Keratinocyte (primary cell): Measurements from ENCODE around the gene C1QTNF9B. TPM values are rescaled to one million over a fixed set of nuclear protein-coding genes. Genes with fewer than 3 reads are reported as not detected.

Experiments used
- DNase-seq: peaks from one replicate; pipeline ENCODE4 v3.0.0-alpha.2; 2011; ENCODE audit warnings: low read depth, missing footprints, low spot score
- FAIRE-seq: peaks from 2 replicates; lab custom pipeline; 2011; peaks lifted over from hg19 to GRCh38; lab: Jason Lieb, UNC
- H2AFZ ChIP-seq: 2 replicates; pipeline ENCODE4 v1.6.0; 2012; ENCODE audit warnings: low read length, control low read depth, inconsistent platforms; ENCODE audit not compliant: control insufficient read depth
- H3K27ac ChIP-seq: 2 replicates; pipeline ENCODE4 v1.5.1; 2011; ENCODE audit warnings: low read length; ENCODE audit not compliant: control insufficient read depth, insufficient read depth
- H3K27me3 ChIP-seq: 3 replicates; pipeline ENCODE4 v1.6.0; 2011; ENCODE audit warnings: low read length; ENCODE audit not compliant: control insufficient read depth, insufficient read depth; ENCODE audit errors: extremely low read depth
- H3K36me3 ChIP-seq, 2 experiments: 2 replicates in 1 of 2; 3 replicates in 1 of 2; pipeline ENCODE4 v1.5.1; 2011; ENCODE audit warnings: low read length in 2 of 2, mild to moderate bottlenecking in 1 of 2; ENCODE audit not compliant: control insufficient read depth in 2 of 2, insufficient read depth in 2 of 2; ENCODE audit errors: extremely low read depth in 1 of 2
- H3K4me1 ChIP-seq: 3 replicates; pipeline ENCODE4 v1.5.1; 2011; ENCODE audit warnings: low read length; ENCODE audit not compliant: control insufficient read depth, insufficient read depth; ENCODE audit errors: extremely low read depth
- H3K4me2 ChIP-seq: 3 replicates; pipeline ENCODE4 v1.6.0; 2011; ENCODE audit warnings: low read depth, low read length; ENCODE audit not compliant: control insufficient read depth, insufficient read depth; ENCODE audit errors: extremely low read depth
- H3K4me3 ChIP-seq, 3 experiments: fragments of 200-600 bp in 1 of 3; sonication (generic) in 1 of 3; 2 replicates in 2 of 3; 3 replicates in 1 of 3; pipeline ENCODE4 v1.5.1; 2011 to 2016; ENCODE audit warnings: low read length in 3 of 3, mild to moderate bottlenecking in 3 of 3, control low read depth in 2 of 3, inconsistent platforms in 1 of 3, low read depth in 1 of 3, mixed read lengths in 1 of 3, mixed run types in 1 of 3, moderate library complexity in 1 of 3; ENCODE audit not compliant: control insufficient read depth in 2 of 3, insufficient read depth in 2 of 3; ENCODE audit errors: extremely low read depth in 1 of 3
- H3K79me2 ChIP-seq: 2 replicates; pipeline ENCODE4 v1.6.0; 2012; ENCODE audit warnings: low read length; ENCODE audit not compliant: control insufficient read depth, insufficient read depth
- H3K9ac ChIP-seq: 3 replicates; pipeline ENCODE4 v1.6.0; 2011; ENCODE audit warnings: low read length; ENCODE audit not compliant: control insufficient read depth, insufficient read depth; ENCODE audit errors: extremely low read depth
- H3K9me1 ChIP-seq: 3 replicates; pipeline ENCODE4 v1.6.0; 2011; ENCODE audit warnings: low read length; ENCODE audit not compliant: control insufficient read depth, insufficient read depth; ENCODE audit errors: extremely low read depth
- H3K9me3 ChIP-seq: 2 replicates; pipeline ENCODE4 v1.5.1; 2012; ENCODE audit warnings: low read depth, low read length; ENCODE audit not compliant: control insufficient read depth
- H4K20me1 ChIP-seq: 3 replicates; pipeline ENCODE4 v1.6.0; 2011; ENCODE audit warnings: low read length; ENCODE audit not compliant: control insufficient read depth, insufficient read depth; ENCODE audit errors: extremely low read depth
- CTCF ChIP-seq, 3 experiments: IDR thresholded peaks in 1 of 3; conservative IDR thresholded peaks in 1 of 3; optimal IDR thresholded peaks in 1 of 3; 2 replicates in 2 of 3; 3 replicates in 1 of 3; pipeline versions ENCODE3 to v1.5.1; 2011; ENCODE audit warnings: low read length in 3 of 3, mild to moderate bottlenecking in 3 of 3, moderate library complexity in 2 of 3, control low read depth in 1 of 3, inconsistent platforms in 1 of 3; ENCODE audit not compliant: insufficient read depth in 2 of 3; ENCODE audit errors: extremely low read depth in 1 of 3
- EZH2 ChIP-seq: IDR thresholded peaks from one replicate; pipeline ENCODE4 v1.6.1; 2012; ENCODE audit warnings: inconsistent platforms, mild to moderate bottlenecking, low read length, moderate library complexity
- dilution Hi-C: fragments of 300-500 bp; cut with MboI; formaldehyde crosslinking; loops from one replicate; pipeline ENCODE4 v1.7.0; 2020; ENCODE audit warnings: low sequenced_read_pairs; ENCODE audit not compliant: extremely low pct_ligation_motif_present
- polyA plus RNA-seq, 5 experiments: library from polyadenylated mRNA; depleted of rRNA in 3 of 5; stranded (reverse) in 3 of 5; stranded (forward) in 1 of 5; unstranded in 1 of 5; fragments of >200 nt; gene quantifications; 1 replicate in 1 of 5; 2 replicates in 3 of 5; 3 replicates in 1 of 5; pipeline versions ENCODE4 v1.2.1 to v1.2.3, GENCODE V29; 2011 to 2012; ENCODE audit warnings: missing spikeins in 2 of 5, low read depth in 1 of 5, low replicate concordance in 1 of 5

Gene C1QTNF9B
- polyA plus RNA-seq, 1 donor (not counting 4 experiments of a cell fraction or from before 2014, with no cell fraction given) = not detected

- Histone ChIP-seq H3K4me2 (no peak overlapping the region), H3K9ac (no peak overlapping the region), H3K27ac (no peak overlapping the region), H3K9me1 (no peaks in the 10 kb centered on the region), H4K20me1 (no peaks in the 10 kb centered on the region), H3K4me3 (no peak overlapping the region), H3K36me3 (peaks cover 3 to 8% of the 10 kb centered on the region in 2 experiments), H3K27me3 (no peaks in the 10 kb centered on the region), H2AFZ (no peak overlapping the region), H3K4me1 (peaks cover 34% of the 10 kb centered on the region), H3K9me3 (no peaks in the 10 kb centered on the region), H3K79me2 (no peaks in the 10 kb centered on the region)
- DNase-seq (no peak), FAIRE-seq (no peak)
- dilution Hi-C loops = no loop called here
- TF ChIP-seq CTCF (optimal IDR thresholded peaks at IDR 0.05 in 1 of 3, IDR thresholded peaks at IDR 0.05 in 1 of 3, conservative IDR thresholded peaks at IDR 0.05 in 1 of 3; ENCODE audit: extremely low read depth in 1 of 3, insufficient read depth in 2 of 3, low read length in 3 of 3) (no peak), EZH2 (no peak)
Observed at GRCh38 chr13:23865026-23865425, 32.3 kb downstream of the C1QTNF9B start.

- H3K9me3 ChIP-seq = no peaks in the 10 kb centered on the region
- H3K4me2 ChIP-seq = no peak overlapping the region
- DNase-seq (no peak), FAIRE-seq (no peak)
- no peak overlapping the region for H3K9ac ChIP-seq
- H3K27ac ChIP-seq = no peak overlapping the region
- no peaks in the 10 kb centered on the region for H3K79me2 ChIP-seq
- H3K9me1 ChIP-seq = no peaks in the 10 kb centered on the region
- no peak overlapping the region for H3K4me3 ChIP-seq
- no peak for TF ChIP-seq EZH2
- no peak for TF ChIP-seq CTCF (optimal IDR thresholded peaks at IDR 0.05 in 1 of 3, IDR thresholded peaks at IDR 0.05 in 1 of 3, conservative IDR thresholded peaks at IDR 0.05 in 1 of 3; ENCODE audit: extremely low read depth in 1 of 3, insufficient read depth in 2 of 3, low read length in 3 of 3)
- H3K36me3 ChIP-seq = peaks cover 2 to 3% of the 10 kb centered on the region in 2 experiments
- dilution Hi-C loops = no loop called here
- H2AFZ ChIP-seq = no peak overlapping the region
- no peaks in the 10 kb centered on the region for H3K27me3 ChIP-seq
- no peaks in the 10 kb centered on the region for H4K20me1 ChIP-seq
- H3K4me1 ChIP-seq = peaks cover 11% of the 10 kb centered on the region
Observed at GRCh38 chr13:23861310-23861709, 36.0 kb downstream of the C1QTNF9B start.
